SHP77 (cell line): ENCODE results near the gene CBLC.
A peak's percentile ranks its signal among the peaks of the same experiment; 100 is the strongest.
"Not testable (repeated sequence)": the region's sequence is repeated elsewhere in the genome, so short reads cannot be mapped to it uniquely, and the experiment has no call there.

Experiments
- DNase-seq, 2 experiments: peaks; one replicate each; lab custom pipeline; 2025; lab: John Stamatoyannopoulos, UW

Gene CBLC

DNA sequence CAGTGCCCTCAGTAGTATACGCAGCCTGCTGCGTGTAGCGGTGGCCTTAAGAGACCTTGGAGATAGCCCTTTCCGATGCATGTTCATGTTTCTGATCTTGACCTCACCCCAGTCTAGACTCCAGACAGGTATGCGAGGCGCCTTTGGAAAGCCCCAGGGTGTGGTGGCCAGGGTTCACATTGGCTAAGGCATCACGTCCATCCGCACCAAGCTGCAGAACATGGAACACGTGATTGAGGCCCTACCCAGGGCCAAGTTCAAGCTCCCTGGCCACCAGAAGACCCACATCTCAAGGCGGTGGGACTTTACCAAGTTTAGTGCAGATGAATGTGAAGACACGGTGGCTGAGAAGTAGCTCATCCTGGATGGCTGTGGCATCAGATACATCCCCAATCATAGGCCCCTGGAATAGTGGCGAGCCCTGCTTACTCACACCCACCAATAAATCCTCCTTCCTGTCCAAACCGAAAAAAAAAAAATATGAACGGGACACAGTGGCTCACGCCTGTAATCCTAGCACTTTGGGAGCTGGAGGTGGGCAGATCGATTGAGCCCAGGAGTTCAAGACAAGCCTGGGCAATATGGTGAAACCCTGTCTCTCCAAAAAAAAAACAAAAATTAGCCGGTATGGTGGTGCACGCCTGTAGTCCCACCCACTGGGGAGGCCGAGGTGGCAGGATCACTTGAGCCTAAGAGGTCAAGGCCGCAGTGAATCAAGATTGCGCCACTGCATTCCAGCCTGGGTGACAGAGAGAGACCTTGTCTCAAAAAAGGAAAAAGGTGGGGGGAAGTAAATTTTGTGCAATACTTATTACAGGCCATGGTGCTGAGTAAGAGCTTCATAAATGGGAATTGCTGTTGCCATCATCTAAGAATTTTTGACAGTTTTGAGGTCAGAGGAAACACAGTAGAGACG is 12.4 kb upstream of the CBLC start:
- no peak for DNase-seq

DNA sequence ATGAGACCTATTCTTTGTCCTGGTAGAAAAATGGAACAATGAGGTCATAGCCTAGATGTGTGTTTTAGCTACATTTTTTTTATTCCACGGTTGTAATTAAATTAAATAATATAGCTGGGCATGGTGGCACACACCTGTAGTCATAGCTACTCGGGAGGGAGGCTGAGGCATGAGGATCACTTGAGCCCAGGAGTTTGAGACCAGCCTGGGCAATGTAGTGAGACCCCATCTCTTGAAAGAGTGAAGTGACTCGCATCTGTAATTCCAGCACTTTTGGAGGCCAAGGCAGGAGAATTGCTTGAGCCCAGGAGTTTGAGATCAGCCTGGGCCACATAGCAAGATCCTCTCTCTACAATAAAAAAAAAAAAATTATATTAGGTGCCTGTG is 11.7 kb upstream of the CBLC start:
- DNase-seq = no peak

GRCh38 chr19:44767295-44768180 is 10.2 kb upstream of the CBLC start:
- DNase-seq = no peak

- peak; percentile 91 to 94 for DNase-seq
Observed at GRCh38 chr19:44770550-44771257, 7.0 kb upstream of the CBLC start.

DNA sequence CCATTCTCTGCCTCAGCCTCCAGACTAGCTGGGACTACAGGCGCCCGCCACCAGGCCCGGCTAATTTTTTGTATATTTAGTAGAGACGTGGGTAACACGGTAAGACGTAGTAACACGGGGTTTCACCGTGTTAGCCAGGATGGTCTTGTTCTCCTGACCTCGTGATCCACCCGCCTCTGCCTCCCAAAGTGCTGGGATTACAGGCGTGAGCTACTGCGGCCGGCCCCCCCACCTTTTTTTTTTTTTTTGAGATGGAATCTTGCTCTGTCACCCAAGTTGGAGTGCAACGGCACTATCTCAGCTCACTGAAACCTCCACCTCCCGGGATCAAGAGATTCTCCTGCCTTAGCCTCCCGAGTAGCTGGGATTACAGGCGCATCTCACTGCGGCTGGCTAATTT is 5.5 kb upstream of the CBLC start:
- DNase-seq = not testable (repeated sequence)

- DNase-seq = no peak
Observed at GRCh38 chr19:44772959-44773358, 4.7 kb upstream of the CBLC start.

GRCh38 chr19:44775676-44776240 is 1.9 kb upstream of the CBLC start:
- DNase-seq = no peak

DNA sequence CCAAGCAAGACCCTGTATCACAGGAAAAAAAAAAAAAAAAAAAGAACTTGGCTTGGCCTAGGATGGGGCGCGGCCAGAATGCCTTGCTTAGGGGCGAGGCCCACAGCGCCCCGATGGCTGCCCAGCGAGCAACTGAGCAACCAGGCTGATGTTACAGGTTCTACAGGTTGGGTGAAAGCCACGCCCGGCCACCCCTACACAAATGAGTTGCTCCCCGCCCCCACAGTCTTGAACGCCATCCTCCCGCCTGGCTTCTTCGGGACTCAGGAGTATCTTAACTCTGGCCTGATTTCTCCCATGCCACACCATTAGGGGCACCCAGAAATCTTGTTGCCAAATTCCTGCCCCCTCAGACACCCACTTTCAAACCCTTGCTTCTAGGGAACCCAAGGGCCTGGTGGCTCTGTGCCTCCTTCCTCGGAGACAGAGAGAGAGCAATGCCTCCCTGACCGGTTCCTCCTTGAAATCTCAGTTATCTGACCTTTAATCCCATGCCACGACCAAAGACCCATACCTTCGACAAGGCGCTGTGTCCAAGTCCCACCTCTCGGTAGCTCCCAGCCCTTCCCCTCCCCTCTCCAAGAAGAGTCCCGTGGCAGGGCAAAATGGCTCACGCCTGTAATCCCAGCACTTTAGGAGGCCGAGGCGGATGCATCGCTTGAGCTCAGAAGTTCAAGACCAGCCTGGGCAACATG is 1.1 kb upstream of the CBLC start:
- DNase-seq = no peak

DNA sequence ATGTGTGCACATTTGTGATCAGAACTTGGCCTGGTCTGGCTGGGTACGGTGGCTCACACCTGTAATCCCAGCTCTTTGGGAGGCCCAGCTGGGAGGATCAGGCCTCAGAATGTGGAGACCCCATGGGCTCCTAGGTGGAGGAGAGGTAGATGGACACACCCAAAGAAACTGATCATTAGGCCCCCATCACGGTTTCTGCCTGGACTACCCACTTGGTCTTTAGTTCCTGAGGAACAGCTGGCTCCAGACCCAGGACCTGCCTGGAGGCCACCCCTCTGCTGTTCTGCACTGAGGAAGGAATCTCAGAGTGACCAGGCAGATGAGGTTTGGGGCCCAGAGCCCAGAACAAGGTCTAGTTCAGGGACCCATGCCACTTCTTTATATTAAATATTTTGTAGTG is 1.5 kb downstream of the CBLC start:
- DNase-seq = no peak

GRCh38 chr19:44781694-44782093 is 4.0 kb downstream of the CBLC start:
- not testable (repeated sequence) for DNase-seq

GRCh38 chr19:44782729-44783128 is 5.0 kb downstream of the CBLC start:
- no peak for DNase-seq

DNA sequence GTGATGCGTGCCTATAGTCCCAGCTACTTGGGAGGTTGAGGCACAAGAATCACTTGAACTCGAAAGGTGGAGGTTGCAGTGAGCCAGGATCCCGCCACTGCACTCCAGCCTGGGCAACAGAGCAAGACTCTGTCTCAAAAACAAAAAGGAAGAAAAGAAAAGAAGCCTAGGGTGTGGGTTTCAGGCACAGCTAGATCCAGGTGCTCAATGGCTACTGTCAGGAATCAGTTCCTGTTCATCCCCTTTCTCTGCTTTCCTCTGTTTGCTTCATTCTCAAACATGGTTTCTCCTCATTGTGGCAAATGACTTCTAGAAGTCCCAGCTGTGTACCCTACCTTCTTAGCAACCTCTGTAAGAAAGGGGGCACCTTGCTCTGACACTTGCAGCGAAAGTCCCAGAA is 5.9 kb downstream of the CBLC start:
- DNase-seq = no peak

DNA sequence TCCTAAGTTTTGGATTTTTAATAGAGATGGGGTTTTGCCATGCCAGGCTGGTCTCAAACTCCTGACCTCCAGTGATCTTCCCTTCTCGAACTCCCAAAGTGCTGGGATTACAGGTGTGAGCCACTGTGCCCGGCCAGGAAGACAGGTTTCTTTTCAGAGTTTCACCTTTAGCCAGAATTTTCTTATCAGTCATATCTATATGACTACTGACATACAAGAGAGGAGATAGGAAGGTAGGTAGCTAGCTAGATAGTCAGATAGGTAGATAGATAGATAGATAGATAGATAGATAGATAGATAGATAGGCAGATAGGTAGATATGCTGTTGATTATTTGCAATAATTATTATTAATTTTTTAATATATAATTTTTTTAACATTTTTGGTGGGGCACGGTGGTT is 7.6 kb downstream of the CBLC start:
- no peak for DNase-seq

DNA sequence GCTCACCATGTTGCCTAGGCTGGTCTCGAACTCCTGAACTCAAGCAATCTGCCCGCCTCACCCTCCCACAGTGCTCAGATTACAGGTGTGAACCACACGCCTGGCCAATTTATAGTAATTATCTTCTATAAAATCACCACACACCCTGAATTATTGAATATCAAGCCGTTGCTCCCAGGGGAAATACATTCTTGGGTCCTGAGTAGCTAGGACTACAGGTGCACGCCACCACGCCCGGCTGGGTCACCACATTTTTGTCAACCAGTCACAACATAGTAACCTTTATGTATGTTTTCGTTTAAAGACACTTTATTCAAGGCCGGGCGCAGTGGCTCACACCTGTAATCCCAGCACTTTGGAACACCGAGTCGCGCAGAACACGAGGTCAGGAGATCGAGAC is 8.3 kb downstream of the CBLC start:
- DNase-seq = no peak

DNA sequence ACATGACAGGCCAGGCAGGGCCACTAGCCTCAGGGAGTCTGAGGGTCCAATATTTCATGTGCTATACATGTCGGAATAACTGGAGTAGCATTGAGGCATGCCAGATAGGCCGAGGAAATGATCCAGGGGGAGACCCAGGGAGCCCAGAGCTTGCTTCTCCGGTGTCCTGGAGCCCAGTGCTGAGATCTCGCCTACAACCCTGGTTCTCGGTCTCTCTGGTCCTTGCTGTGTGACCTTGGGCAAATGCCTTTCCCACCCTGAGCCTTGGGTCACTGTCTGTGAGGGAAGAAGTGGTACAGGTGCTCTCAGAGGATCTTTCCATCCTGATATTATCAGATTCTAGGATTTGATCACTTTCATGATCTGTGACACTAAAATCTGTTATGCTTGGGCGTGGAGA is 11.3 kb downstream of the CBLC start:
- no peak for DNase-seq

DNA sequence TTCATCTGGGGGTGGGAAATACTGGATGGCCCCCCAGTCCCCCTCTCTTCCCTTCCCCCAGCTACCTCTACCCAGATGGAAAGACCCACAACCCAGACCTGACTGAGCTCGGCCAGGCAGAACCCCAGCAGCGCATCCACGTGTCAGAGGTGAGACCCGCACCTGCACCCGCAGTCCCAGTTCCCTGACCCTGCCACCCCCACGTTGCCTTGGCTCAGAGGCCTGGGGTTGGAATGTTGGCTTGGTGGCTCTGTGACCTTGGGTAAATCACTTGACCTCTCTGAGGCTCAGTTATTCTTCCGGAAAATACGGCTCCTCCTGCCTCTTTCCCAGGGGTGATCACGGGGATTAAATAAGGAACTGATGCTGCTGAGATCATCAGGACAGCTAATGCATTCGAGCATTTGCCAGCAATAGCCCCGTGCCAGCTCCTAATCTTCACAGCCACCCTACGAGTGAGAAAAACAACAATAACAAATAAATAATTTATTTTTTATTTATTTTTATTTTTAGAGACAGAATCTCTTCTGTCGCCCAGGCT is 12.3 kb downstream of the CBLC start:
- no peak for DNase-seq

- DNase-seq = peak; percentile 78 to 91
Observed at GRCh38 chr19:44792281-44792680, 14.6 kb downstream of the CBLC start.

- no peak for DNase-seq
Observed at GRCh38 chr19:44794610-44795009, 16.9 kb downstream of the CBLC start.

DNA sequence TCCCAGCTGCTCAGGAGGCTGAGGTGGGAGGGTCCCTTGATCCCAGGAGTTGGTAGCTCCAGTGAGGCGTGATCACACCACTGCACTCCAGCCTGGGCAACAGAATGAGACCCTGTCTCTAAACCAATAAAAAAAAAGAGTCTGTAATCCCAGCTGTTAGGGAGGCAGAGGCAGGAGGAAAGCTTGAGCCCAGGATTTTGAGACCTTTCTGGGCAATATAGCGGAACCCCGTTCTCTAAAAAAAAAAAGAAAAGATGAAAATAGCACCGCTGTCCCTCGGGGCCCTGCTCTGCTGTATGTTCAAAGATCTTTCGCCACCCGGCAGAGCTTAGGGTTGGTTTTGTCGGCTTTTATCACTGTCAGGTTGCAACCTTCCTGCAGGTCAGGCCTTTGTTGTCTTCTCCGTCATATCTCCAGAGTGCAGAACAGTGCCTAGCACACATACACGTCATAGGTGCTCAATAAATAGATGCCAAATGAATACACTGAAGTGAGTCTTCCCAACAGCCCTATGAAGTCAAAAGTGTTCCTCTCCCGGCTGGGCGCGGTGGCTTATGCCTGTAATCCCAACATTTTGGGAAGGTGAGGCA is 17.8 kb downstream of the CBLC start:
- no peak for DNase-seq

DNA sequence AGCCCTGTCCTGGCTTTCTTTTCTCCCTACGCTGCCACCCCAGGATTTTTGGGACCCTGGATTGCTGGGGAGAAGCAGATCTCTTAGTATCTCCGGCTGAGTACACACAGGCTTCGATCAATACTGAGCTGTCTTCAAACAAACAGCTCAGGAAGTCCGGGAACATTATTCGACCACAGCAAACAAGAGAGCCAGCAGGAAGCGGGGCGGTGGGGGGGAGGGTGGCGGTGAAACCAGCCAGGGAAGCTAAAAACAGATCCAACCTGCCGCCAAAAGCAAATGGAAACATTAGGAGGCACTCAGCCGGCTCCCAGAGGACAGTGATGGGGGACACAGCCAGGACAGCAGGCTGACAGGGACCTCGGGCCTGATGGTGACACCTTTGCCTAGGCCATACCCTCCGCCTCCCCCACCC is 19.0 kb downstream of the CBLC start:
- DNase-seq = peak; percentile 82 to 92
